Colon (tissue), 2 donors: ENCODE measurements around the gene ZNF280A.

Experiments used
- FAIRE-seq: peaks from 2 replicates; lab custom pipeline; 2012; peaks lifted over from hg19 to GRCh38; lab: Jason Lieb, UNC
- donor health status: control.
- donor health status: control.

Gene ZNF280A

GRCh38 chr22:22520020-22520656, at the start of gene ZNF280A:
ZNF280A (minus strand) TSS chr22:22520270; CDS start chr22:22515630, 4,640 bp downstream.
- FAIRE-seq = no peak

DNA sequence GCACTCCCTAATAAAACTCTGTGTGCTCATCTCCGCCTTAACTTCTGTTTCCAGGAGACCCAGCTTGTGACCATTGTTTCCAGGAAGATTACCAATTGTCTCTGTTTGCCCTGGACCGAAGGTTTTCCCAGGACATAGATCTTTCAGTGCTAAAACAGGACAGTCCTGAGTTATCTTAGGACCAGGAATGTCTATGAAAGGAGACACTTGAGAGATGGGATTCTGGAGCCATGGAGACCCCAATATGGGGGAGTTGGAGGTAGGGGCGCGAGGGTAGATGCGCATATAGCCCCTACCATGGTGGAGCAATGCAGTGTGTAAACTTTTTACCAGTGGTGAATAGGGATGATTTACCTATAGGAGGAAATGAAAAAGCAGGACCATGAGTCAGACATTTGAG, 49.1 kb upstream of the ZNF280A start:
- FAIRE-seq = no peak

DNA sequence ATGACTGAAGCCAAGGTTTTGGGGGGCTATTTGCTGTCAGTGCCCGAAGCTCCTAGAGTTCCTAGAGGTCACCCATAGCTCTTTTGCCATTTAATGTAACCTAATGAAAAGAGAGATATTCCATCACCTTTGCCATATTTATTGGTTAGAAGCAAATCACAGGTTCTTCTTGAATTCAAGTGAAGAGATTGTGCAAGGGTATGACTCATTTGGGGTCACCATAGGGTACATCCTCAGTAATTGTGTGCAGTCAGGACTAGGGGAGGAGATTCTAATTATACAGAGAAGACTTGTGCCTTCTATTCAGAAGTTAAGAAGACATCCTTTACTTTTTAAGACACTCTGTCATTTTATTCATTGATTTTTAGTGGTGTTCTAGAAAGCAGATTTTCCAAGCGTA, 45.9 kb upstream of the ZNF280A start:
- FAIRE-seq = no peak

DNA sequence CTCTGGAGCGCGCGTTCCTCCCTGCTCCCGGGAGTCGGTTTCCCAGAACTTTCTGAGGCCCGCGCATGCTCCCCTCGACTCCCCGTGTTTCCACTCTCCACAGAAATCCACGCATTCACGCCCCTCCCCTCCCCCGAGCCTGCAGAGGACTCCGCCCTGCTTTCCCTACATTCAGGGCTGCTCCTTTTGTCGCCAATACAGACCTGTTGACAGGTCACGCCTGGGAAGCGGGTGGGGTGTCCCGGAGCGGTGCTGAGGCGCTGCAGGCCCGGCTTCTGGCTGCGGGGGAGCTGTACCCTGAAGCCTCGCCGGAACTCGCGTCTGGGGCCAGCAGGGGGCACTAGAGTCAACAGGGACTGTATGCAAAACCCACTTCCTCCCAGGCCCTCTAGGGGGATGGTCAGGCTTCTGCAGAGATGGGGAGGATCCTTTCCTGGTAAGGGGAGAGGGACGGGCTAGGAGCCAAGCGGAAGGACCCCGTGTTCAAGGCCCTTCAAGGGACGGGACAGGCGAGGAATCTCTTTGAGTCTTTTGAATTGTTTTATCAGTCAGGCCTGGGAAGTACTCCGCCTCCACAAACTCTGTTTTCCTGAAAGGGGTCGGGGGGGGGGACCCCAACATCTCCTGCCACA, 39.0 kb upstream of the ZNF280A start, which contains the start of gene PRAME:
TSS of gene PRAME (minus strand) at position 294 of the 632 bp plus-strand sequence. CDS start 2,433 bp downstream, outside the sequence.
- no peak for FAIRE-seq

- FAIRE-seq = no peak
These were observed 38.3 kb upstream of the ZNF280A start for GRCh38 chr22:22558071-22558971.

- FAIRE-seq = no peak
These were observed 37.2 kb upstream of the ZNF280A start for GRCh38 chr22:22556995-22557925.

GRCh38 chr22:22556578-22556977, 36.5 kb upstream of the ZNF280A start:
- FAIRE-seq = no peak

GRCh38 chr22:22555596-22555995, 35.5 kb upstream of the ZNF280A start:
- no peak for FAIRE-seq

GRCh38 chr22:22554587-22555284, 34.7 kb upstream of the ZNF280A start:
- FAIRE-seq = no peak

- FAIRE-seq = no peak
These were observed 33.9 kb upstream of the ZNF280A start for GRCh38 chr22:22553735-22554586.

GRCh38 chr22:22553141-22553540, 33.1 kb upstream of the ZNF280A start:
- FAIRE-seq = no peak

- FAIRE-seq = no peak
These were observed 32.6 kb upstream of the ZNF280A start for GRCh38 chr22:22552630-22553029.

GRCh38 chr22:22550789-22551434, 30.8 kb upstream of the ZNF280A start:
- no peak for FAIRE-seq

DNA sequence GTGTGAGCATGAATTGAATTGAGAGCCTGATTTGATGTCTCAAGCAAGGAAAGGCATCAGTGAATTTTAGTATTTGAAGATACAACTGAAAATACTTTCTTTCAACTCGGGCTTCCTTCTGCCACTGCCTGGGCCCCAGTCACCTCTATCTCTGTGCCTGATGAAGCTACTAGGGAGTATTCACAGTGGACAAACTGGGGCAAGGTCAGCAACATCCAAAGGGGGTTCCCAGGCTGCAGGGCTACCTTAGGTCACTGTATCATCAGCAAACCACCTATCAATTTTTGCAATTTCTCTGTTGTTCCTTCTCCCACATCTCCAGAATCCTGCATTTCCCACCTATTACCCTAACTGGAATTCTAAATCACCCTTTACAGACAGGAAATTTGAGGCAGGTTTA, 28.8 kb upstream of the ZNF280A start:
- FAIRE-seq = no peak

- FAIRE-seq = no peak
These were observed 28.2 kb upstream of the ZNF280A start for GRCh38 chr22:22548317-22548716.

DNA sequence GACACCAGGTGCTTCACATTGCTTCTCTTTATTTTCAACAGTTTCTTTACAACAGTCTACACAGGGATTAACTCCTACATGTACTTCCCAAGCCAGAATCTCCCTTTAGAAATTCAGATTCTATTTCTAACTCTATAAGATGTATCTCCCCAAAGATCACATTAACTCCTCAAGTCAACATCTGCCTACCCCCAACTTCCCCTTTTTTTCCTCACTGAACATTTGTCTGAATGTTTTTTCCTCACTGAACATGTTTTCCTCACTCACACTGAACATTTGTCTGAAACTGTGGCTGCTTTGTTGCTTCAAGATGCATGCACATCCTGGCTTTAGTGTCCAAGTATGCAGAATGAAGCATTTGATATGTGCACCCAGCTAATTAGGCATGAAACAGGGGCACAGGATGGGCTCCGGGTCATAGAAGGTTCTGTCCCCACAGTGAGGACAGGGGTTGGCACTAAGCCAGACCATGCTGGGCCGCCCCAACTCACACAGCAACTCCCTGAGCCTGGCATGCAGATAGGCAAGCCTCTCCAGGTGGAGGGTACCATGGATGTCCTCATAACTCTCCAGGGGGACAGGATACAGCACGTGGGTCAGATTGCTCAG, 27.7 kb upstream of the ZNF280A start:
- no peak for FAIRE-seq

DNA sequence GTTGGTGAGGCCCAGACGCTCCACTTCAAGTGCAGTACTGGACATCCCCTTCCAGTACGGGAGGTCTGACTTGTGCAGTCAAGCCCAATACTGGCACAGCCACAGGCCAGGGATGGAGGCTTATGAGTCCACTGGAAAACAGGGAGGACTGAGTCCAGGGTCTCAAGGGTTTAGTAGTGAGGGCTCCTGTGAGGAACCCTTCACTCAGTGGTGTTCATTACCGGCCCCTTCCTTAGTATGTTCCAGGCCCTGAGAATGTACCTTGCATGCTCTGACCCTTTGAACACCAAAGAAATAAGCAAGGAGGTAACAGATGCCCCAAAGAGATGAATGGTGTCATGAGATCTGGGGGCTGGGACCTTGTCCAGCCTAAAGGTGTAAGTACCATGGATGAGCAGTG, 27.2 kb upstream of the ZNF280A start:
- no peak for FAIRE-seq

- no peak for FAIRE-seq
These were observed 26.4 kb upstream of the ZNF280A start for GRCh38 chr22:22546490-22546889.

GRCh38 chr22:22545084-22545483, 25.0 kb upstream of the ZNF280A start:
- FAIRE-seq = no peak
